ENCODE results near the gene GJB3.

Gene GJB3

DNA sequence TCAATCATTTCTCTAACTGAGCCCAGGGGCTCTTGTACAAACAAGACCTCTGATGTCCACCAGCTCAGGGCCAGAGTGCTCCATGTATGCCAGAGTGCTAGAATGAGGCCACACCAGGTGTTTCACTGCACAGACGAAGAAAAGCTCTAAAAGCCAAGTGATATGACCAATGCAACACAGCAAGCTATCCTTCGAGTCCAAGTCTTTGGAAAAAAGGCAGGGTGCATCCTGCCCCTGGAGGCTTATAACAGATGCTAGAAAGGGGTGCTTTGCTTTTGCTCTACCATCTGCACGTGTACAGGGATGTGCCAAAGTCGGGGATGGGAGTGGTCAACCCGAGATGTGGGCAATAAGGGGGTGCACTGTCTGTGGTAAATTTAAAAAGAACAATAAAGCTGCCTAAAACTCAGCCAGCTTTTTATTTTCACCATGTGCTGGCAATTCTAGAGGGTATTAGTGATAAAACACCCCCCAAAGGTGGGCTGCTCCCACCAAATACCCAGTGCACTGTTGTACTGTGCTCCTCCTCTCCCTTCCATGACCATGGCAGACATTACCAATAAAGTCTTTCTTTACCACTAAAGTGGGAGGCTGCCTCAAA is 46.4 kb downstream of the GJB3 start:
- DNase-seq = no peak

DNA sequence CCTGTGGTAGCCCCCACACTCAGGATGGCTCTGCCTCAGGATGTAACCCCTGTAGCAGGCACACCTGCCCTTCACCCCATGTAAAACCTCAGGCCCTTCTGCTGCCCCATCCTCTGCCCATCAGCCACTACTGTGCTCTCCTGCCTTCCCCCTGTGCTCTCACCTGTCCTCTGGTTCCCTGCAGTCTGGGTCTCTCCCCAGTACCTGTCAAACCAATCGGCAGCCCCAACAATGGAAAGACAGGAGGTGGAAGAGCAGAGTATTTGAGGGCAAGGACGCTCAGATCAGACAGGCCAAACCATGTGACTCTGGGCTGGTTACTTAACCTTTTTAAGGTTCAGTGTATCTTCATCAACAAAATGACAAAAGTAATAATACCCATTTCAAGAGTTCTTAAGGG is 47.6 kb downstream of the GJB3 start:
- DNase-seq = no peak

DNA sequence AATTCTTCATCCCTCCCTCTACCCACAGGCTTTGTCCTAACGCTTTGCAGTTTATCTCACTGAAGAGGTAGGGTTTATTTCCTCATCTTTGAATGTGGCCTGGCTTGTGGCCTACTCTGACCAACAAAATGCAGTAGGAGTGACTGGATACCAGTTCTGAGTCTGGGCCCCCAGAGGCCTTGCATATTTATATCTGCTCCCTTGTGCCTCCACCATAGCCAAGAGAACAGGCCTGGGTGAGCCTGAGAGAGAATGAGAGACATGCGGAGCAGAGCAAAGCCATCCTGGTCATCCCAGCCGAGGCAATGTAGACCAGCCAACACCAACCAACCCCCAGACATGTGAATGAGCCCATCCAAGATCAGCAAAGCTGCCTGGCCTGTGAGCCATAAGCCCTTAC is 48.2 kb downstream of the GJB3 start:
- no peak for DNase-seq

DNA sequence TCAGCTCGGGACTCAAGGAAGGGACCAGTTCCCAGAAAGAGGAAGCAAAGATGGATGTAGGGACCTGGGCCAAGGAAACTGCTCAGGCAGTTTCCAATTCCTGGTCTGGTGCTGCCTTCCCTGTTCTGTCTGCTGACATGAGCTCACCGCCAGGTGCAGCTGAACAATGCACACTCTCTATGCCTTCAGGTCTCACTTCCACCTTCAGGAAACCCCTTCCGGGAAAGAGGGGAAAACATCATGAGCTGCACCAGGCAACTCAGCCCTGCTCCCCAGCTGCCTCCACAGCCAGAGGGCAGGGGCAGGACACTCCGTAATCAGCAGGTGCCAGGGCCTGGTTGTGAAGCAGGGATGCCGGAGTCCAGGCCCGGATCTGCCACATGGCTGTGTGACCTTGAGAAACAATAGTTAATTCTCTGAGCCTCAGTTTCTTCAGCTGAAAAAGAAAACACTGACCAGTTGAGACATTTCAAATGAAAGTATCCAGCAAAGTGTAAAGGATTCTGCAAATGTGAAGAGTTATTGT is 50.8 kb downstream of the GJB3 start:
- DNase-seq = no peak

- DNase-seq = no peak
These were observed 52.7 kb downstream of the GJB3 start for GRCh38 chr1:34833711-34834110.
